B cell (primary cell): ENCODE results near the gene BSG. TPM values are rescaled to one million over a fixed set of nuclear protein-coding genes. Genes with fewer than 3 reads are reported as not detected.
"Not testable (repeated sequence)": the region's sequence is repeated elsewhere in the genome, so short reads cannot be mapped to it uniquely, and the experiment has no call there.

Experiments used
- ATAC-seq: fragments of 200-7000 bp; cut with Tn5 transposase; one replicate; pipeline ENCODE4 v1.10.0; 2021; ENCODE audit warnings: low read depth, mild to moderate bottlenecking, moderate number of reproducible peaks, moderate library complexity
- CTCF ChIA-PET: fragments of 350-600 bp; sonication (Branson Sonifier 250); formaldehyde crosslinking; loops from one replicate; lab custom pipeline; 2021; ENCODE audit warnings: antibody characterized with exemption, inconsistent platforms; lab: Charles Lee
- POLR2A ChIA-PET: fragments of 350-600 bp; sonication (Branson Sonifier 250); formaldehyde crosslinking; loops from one replicate; lab custom pipeline; 2021; ENCODE audit warnings: antibody characterized with exemption; lab: Charles Lee
- DNase-seq: peaks from one replicate; pipeline ENCODE4 v3.0.0; 2013
- H2AFZ ChIP-seq: 2 replicates; pipeline ENCODE4 v1.6.1; 2012; ENCODE audit warnings: mild to moderate bottlenecking, low read depth, low read length; ENCODE audit not compliant: insufficient read depth, poor library complexity, severe bottlenecking
- H3K27ac ChIP-seq, 2 donors: 1 replicate in 1 of 2; 2 replicates in 1 of 2; pipeline ENCODE4 v1.5.1; 2012 to 2013; ENCODE audit warnings: low read length in 2 of 2, mild to moderate bottlenecking in 2 of 2, moderate library complexity in 1 of 2
- H3K27me3 ChIP-seq, 4 experiments: fragments of 200-600 bp in 1 of 4; sonication (generic) in 1 of 4; replicated peaks in 1 of 4; 1 replicate in 2 of 4; 2 replicates in 2 of 4; pipeline versions ENCODE4 v1.6.1 to v1.7.0; 2013 to 2016; ENCODE audit warnings: low read length in 3 of 4, mild to moderate bottlenecking in 2 of 4, mixed read lengths in 1 of 4, moderate library complexity in 1 of 4; ENCODE audit not compliant: insufficient read depth in 4 of 4, control insufficient read depth in 3 of 4; ENCODE audit errors: control extremely low read depth in 1 of 4
- H3K36me3 ChIP-seq, 2 experiments: replicated peaks in 1 of 2; 1 replicate in 1 of 2; 2 replicates in 1 of 2; pipeline versions ENCODE4 v1.6.1 to v1.7.1; 2013; ENCODE audit warnings: low read length in 1 of 2; ENCODE audit not compliant: insufficient read depth in 2 of 2, control insufficient read depth in 1 of 2; ENCODE audit errors: control extremely low read depth in 1 of 2, extremely low read depth in 1 of 2
- H3K4me1 ChIP-seq, 2 donors: fragments of 200-600 bp in 1 of 2; sonication (generic) in 1 of 2; 1 replicate in 1 of 2; 2 replicates in 1 of 2; pipeline versions ENCODE4 v1.5.1 to v1.6.1; 2013 to 2017; ENCODE audit warnings: low read length in 2 of 2; ENCODE audit not compliant: control insufficient read depth in 2 of 2, insufficient read depth in 2 of 2
- H3K4me2 ChIP-seq: replicated peaks from 2 replicates; pipeline ENCODE3; 2012; ENCODE audit warnings: mild to moderate bottlenecking, low read depth, low read length; ENCODE audit not compliant: poor library complexity, severe bottlenecking
- H3K4me3 ChIP-seq, 5 experiments: fragments of 200-600 bp in 1 of 5; sonication (generic) in 1 of 5; 1 replicate in 3 of 5; 2 replicates in 2 of 5; pipeline versions ENCODE4 v1.5.1 to v1.7.0; 2011 to 2016; ENCODE audit warnings: low read length in 4 of 5, mild to moderate bottlenecking in 4 of 5, low read depth in 2 of 5, control low read depth in 1 of 5, moderate library complexity in 1 of 5; ENCODE audit not compliant: insufficient read depth in 1 of 5; ENCODE audit errors: control extremely low read depth in 1 of 5, extremely low read depth in 1 of 5
- H3K79me2 ChIP-seq: fragments of 200-600 bp; sonication (generic); one replicate; pipeline ENCODE4 v1.6.0; 2016; ENCODE audit warnings: low read length; ENCODE audit not compliant: control insufficient read depth, insufficient read depth
- H3K9ac ChIP-seq: fragments of 200-600 bp; sonication (generic); 2 replicates; pipeline ENCODE4 v1.6.1; 2017; ENCODE audit warnings: mild to moderate bottlenecking, low read length, moderate library complexity
- H3K9me3 ChIP-seq, 3 donors: one replicate each; pipeline versions ENCODE4 v1.6.1 to v1.7.1; 2013; ENCODE audit warnings: low read length in 2 of 3; ENCODE audit not compliant: control insufficient read depth in 2 of 3, insufficient read depth in 1 of 3; ENCODE audit errors: control extremely low read depth in 1 of 3
- H4K20me1 ChIP-seq: 2 replicates; pipeline ENCODE4 v1.6.0; 2012; ENCODE audit warnings: mild to moderate bottlenecking, low read length; ENCODE audit not compliant: insufficient read depth, control insufficient read depth, poor library complexity, severe bottlenecking
- H3K27ac Mint-ChIP-seq: one replicate; pipeline ENCODE4 v1.8.0; 2021; ENCODE audit warnings: mixed read lengths
- H3K27me3 Mint-ChIP-seq: one replicate; pipeline ENCODE4 v1.8.0; 2021; ENCODE audit warnings: mixed read lengths
- H3K4me1 Mint-ChIP-seq: one replicate; pipeline ENCODE4 v1.8.0; 2021; ENCODE audit warnings: mixed read lengths
- H3K4me3 Mint-ChIP-seq: one replicate; pipeline ENCODE4 v1.8.0; 2021; ENCODE audit warnings: mixed read lengths
- H3K9me3 Mint-ChIP-seq: one replicate; pipeline ENCODE4 v1.8.0; 2022; ENCODE audit warnings: mixed read lengths; ENCODE audit not compliant: insufficient read depth
- WGBS: methylation state at CpG from one replicate; pipeline ENCODE4 v1.1.5; 2013; ENCODE audit warnings: missing lambda C conversion rate; ENCODE audit not compliant: insufficient coverage; 5-methylcytosine and 5-hydroxymethylcytosine counted together
- intact Hi-C: fragments of 100-400 bp; cut with micrococcal nuclease; formaldehyde crosslinking; loops from one replicate; pipeline ENCODE4 v1.10.0; 2022
- polyA plus RNA-seq: library from polyadenylated mRNA; depleted of rRNA; stranded (reverse); fragments of >200 nt; gene quantifications from 2 replicates; pipeline ENCODE4 v1.2.3, GENCODE V29; 2012
- total RNA-seq, 2 donors: library from RNA; stranded (reverse); fragments of 120-200 nt in 1 of 2; gene quantifications; 1 replicate in 1 of 2; 2 replicates in 1 of 2; pipeline versions ENCODE4 v1.2.3 to v1.2.4, GENCODE V29; 2013 to 2022
- TF ChIP-seq, protein P1 (sequence below): fragments of 200-600 bp; IDR thresholded peaks from one replicate; pipeline ENCODE4 v1.8.0; 2022; ENCODE audit warnings: antibody characterized with exemption, mild to moderate bottlenecking

The BSG gene
- total and polyA plus RNA-seq, 2 donors (not counting 1 experiment from before 2014, with no cell fraction given): 82.1 to 131 TPM

DNA sequence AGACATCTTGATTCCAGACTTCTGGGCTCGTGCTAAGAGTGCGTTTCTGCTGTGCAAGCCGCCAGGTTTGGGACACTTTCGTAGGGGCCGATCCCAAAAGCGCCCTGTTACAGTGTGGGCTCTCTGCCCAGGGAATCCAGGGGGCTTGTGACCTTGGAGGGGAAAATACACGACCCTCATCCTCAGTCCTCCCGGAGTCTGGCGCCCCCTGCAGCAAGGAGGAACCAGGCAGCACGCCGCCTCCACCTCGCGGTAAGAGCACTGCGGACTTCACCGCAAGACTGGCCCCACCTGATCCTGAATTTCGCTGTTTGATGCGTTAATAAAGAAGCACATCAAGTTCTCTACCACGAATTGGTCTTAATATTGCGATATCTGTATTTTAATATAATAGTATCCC lies 55.8 kb downstream of the BSG start:
- H3K27me3 Mint-ChIP-seq: no peaks in the 10 kb centered on the region
- no peaks in the 10 kb centered on the region for H3K9me3 Mint-ChIP-seq
- Histone ChIP-seq H2AFZ (no peak overlapping the region), H3K4me2 (no peak overlapping the region), H3K27me3 (no peaks in the 10 kb centered on the region), H3K79me2 (peaks cover 51% of the 10 kb centered on the region), H3K9ac (no peak overlapping the region), H3K9me3 (no peaks in the 10 kb centered on the region), H4K20me1 (peaks cover 47% of the 10 kb centered on the region), H3K4me1 (peaks cover 8 to 14% of the 10 kb centered on the region in 2 donors), H3K27ac (no peak overlapping the region), H3K4me3 (no peak overlapping the region), H3K36me3 (peaks cover 0 to 34% of the 10 kb centered on the region in 2 experiments)
- no peak for DNase-seq
- no peak for ATAC-seq
- no peak overlapping the region for H3K4me3 Mint-ChIP-seq
- POLR2A ChIA-PET: interaction anchor here (0.7 kb wide), 1 partner anchor 40 kb away, joined by 6 read pairs; no protein-coding TSS in a partner anchor
- H3K27ac Mint-ChIP-seq: no peak overlapping the region
- WGBS: 93% methylated on average over 15 of the region's 19 CpGs
- TF ChIP-seq, protein P1, sequence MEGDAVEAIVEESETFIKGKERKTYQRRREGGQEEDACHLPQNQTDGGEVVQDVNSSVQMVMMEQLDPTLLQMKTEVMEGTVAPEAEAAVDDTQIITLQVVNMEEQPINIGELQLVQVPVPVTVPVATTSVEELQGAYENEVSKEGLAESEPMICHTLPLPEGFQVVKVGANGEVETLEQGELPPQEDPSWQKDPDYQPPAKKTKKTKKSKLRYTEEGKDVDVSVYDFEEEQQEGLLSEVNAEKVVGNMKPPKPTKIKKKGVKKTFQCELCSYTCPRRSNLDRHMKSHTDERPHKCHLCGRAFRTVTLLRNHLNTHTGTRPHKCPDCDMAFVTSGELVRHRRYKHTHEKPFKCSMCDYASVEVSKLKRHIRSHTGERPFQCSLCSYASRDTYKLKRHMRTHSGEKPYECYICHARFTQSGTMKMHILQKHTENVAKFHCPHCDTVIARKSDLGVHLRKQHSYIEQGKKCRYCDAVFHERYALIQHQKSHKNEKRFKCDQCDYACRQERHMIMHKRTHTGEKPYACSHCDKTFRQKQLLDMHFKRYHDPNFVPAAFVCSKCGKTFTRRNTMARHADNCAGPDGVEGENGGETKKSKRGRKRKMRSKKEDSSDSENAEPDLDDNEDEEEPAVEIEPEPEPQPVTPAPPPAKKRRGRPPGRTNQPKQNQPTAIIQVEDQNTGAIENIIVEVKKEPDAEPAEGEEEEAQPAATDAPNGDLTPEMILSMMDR: no peak
- H3K4me1 Mint-ChIP-seq: peaks cover 18% of the 10 kb centered on the region
- intact Hi-C loops: no loop called here
- CTCF ChIA-PET: interaction anchor here (0.7 to 2.4 kb wide), 3 partner anchors 40 to 95 kb away, joined by 3 to 5 read pairs (median 3); no protein-coding TSS in a partner anchor

DNA sequence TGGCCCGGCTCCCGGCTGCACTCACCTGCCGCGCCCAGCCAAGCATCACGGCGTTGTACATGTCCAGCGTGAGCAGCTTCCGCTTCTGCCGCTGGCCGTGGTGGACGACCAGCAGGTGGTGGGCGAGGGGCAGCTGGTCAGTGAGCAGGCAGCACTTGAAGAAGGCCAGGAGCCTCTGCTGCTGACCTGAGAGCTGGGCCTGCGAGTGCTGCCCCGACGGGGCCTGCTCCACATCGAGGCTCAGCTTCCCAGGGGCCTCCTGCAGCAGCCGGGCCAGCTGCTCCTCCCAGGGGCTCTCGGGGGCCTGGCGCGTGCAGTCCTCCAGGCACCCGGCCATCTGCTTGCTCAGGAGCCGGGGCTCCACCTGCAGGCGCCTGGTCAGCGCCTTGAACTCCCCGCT lies 57.1 kb downstream of the BSG start:
- whole genome bisulfite sequencing: 96% methylated on average over 23 of the region's 25 CpGs

More for the DNA sequence above, 57.1 kb downstream of the BSG start:
- H3K4me1 Mint-ChIP-seq: peaks cover 23% of the 10 kb centered on the region
- Histone ChIP-seq H3K4me1 (peaks cover 14 to 24% of the 10 kb centered on the region in 2 donors), H3K36me3 (peaks cover 0 to 27% of the 10 kb centered on the region in 2 experiments), H4K20me1 (peaks cover 49% of the 10 kb centered on the region), H3K79me2 (peaks cover 59% of the 10 kb centered on the region)
- H3K4me3 ChIP-seq, DNase-seq, H3K27ac Mint-ChIP-seq, ATAC-seq, H3K9me3 Mint-ChIP-seq, intact Hi-C loops, H3K4me2 ChIP-seq, H3K27me3 Mint-ChIP-seq, H3K9ac ChIP-seq, CTCF ChIA-PET, H3K4me3 Mint-ChIP-seq, H3K9me3 ChIP-seq, H3K27me3 ChIP-seq, H2AFZ ChIP-seq, H3K27ac ChIP-seq: not testable (repeated sequence)
- POLR2A ChIA-PET: interaction anchor here (0.6 kb wide), 1 partner anchor 209 kb away, joined by 6 read pairs; no protein-coding TSS in a partner anchor
